Thyroid gland (tissue), 4 donors: ENCODE measurements around the gene FAM50B. TPM values are rescaled to one million over a fixed set of nuclear protein-coding genes. Genes with fewer than 3 reads are reported as not detected.

ENCODE experiments used
- DNase-seq, 2 donors: peaks; one replicate each; pipeline ENCODE4 v3.0.0-alpha.2; 2019
- H3K27ac ChIP-seq, 3 donors: fragments of 200-600 bp; sonication (generic); 1 replicate in 2 of 3; 2 replicates in 1 of 3; pipeline ENCODE4 v1.5.1; 2016 to 2019; ENCODE audit warnings: mild to moderate bottlenecking in 1 of 3, moderate library complexity in 1 of 3
- H3K27me3 ChIP-seq: fragments of 200-600 bp; sonication (generic); one replicate; pipeline ENCODE4 v1.5.1; 2019
- H3K36me3 ChIP-seq, 2 donors: fragments of 200-600 bp; sonication (generic); one replicate each; pipeline ENCODE4 v1.5.1; 2016 to 2019
- H3K4me1 ChIP-seq, 2 donors: fragments of 200-600 bp; sonication (generic); one replicate each; pipeline ENCODE4 v1.5.1; 2017 to 2019
- H3K4me3 ChIP-seq, 3 donors: fragments of 200-600 bp; sonication (generic); replicated peaks in 1 of 3; 1 replicate in 2 of 3; 2 replicates in 1 of 3; pipeline ENCODE4 v1.5.1; 2016; ENCODE audit warnings: mild to moderate bottlenecking in 1 of 3
- H3K9me3 ChIP-seq: fragments of 200-600 bp; sonication (generic); one replicate; pipeline ENCODE4 v1.5.1; 2017
- POLR2A ChIP-seq, 2 donors: fragments of 450-650 bp; IDR thresholded peaks; one replicate each; pipeline ENCODE4 v1.6.1; 2017; ENCODE audit warnings: antibody characterized with exemption in 2 of 2, mild to moderate bottlenecking in 2 of 2, moderate library complexity in 1 of 2
- WGBS, 2 donors: methylation state at CpG; one replicate each; pipeline ENCODE4 v1.1.5; 2017; 5-methylcytosine and 5-hydroxymethylcytosine counted together
- intact Hi-C: fragments of 100-400 bp; cut with DNase I; formaldehyde crosslinking; loops from one replicate; pipeline ENCODE4 v1.15.1; 2023
- total RNA-seq, 4 donors: library from RNA; depleted of rRNA; stranded (reverse); fragments of >200 nt; gene quantifications; one replicate each; pipeline ENCODE4 v1.2.3, GENCODE V29; 2016
- TF ChIP-seq, protein P1 (sequence below), 6 experiments: fragments of 200-600 bp in 3 of 6; fragments of 450-650 bp in 3 of 6; sonication (generic) in 3 of 6; IDR thresholded peaks; one replicate each; pipeline ENCODE4 v1.5.1; 2016 to 2019; ENCODE audit warnings: antibody characterized with exemption in 6 of 6, mild to moderate bottlenecking in 2 of 6, inconsistent platforms in 1 of 6, moderate library complexity in 1 of 6

FAM50B gene
- total RNA-seq, 4 donors from 2014 or later = 18.4 to 40.9 (median 20.3) TPM

DNA sequence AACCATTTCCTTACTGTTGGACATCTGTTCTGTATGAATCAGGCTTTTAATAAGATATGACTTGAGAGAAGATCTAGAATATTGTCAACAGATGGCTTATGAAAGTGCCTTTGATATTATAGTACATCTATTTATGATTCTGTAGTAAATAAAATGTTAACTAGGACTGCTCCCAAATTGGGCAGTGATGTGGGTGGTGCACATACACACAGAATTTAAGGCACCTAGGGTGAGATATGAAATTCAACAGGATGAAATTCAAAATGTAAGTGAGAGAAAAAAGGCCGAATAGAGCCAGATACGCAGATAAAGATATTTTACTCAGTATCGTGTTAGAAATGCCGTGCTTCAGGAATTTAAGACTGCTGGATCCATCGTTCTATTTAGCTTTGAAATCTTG, 26.3 kb downstream of the FAM50B start:
- Histone ChIP-seq H3K36me3 (no peaks in the 10 kb centered on the region), H3K27ac (no peak overlapping the region), H3K9me3 (no peaks in the 10 kb centered on the region), H3K4me1 (peaks cover 0 to 3% of the 10 kb centered on the region in 2 donors), H3K4me3 (no peak overlapping the region), H3K27me3 (no peaks in the 10 kb centered on the region)
- DNase-seq = no peak
- 96% methylated on average over 5 of the region's 5 CpGs for WGBS, 2 donors
- intact Hi-C loops = no loop called here
- TF ChIP-seq POLR2A (IDR thresholded peaks at IDR 0.05) = no peak
- TF ChIP-seq, protein P1, sequence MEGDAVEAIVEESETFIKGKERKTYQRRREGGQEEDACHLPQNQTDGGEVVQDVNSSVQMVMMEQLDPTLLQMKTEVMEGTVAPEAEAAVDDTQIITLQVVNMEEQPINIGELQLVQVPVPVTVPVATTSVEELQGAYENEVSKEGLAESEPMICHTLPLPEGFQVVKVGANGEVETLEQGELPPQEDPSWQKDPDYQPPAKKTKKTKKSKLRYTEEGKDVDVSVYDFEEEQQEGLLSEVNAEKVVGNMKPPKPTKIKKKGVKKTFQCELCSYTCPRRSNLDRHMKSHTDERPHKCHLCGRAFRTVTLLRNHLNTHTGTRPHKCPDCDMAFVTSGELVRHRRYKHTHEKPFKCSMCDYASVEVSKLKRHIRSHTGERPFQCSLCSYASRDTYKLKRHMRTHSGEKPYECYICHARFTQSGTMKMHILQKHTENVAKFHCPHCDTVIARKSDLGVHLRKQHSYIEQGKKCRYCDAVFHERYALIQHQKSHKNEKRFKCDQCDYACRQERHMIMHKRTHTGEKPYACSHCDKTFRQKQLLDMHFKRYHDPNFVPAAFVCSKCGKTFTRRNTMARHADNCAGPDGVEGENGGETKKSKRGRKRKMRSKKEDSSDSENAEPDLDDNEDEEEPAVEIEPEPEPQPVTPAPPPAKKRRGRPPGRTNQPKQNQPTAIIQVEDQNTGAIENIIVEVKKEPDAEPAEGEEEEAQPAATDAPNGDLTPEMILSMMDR (IDR thresholded peaks at IDR 0.05) = no peak

DNA sequence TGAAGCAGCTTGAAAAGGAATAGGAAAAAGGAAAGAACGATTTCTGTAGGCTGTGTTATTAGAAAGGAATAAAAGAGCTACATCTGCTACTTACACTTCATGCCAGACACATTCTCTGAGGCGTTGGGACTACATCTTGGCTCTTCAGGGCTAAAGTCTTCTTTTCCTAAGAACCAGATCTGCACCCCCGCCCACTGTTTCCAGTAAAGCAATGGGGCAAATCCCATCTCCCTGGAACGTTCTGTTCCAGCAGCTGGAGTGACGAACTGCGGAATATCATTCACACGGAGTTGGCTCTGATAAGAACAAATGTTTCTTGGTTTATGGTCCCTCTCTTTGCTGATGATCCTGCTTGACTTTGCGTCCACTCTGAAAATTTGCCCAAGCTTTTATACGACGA, 26.9 kb downstream of the FAM50B start:
- Histone ChIP-seq H3K27ac (no peak overlapping the region), H3K9me3 (no peaks in the 10 kb centered on the region), H3K27me3 (no peaks in the 10 kb centered on the region), H3K4me1 (peaks cover 0 to 3% of the 10 kb centered on the region in 2 donors), H3K4me3 (no peak overlapping the region), H3K36me3 (no peaks in the 10 kb centered on the region)
- TF ChIP-seq POLR2A (IDR thresholded peaks at IDR 0.05) = no peak
- TF ChIP-seq, protein P1 (IDR thresholded peaks at IDR 0.05) = no peak
- no peak for DNase-seq
- intact Hi-C loops = no loop called here
- 77 to 85% methylated on average over 10 of the region's 10 CpGs for WGBS, 2 donors

DNA sequence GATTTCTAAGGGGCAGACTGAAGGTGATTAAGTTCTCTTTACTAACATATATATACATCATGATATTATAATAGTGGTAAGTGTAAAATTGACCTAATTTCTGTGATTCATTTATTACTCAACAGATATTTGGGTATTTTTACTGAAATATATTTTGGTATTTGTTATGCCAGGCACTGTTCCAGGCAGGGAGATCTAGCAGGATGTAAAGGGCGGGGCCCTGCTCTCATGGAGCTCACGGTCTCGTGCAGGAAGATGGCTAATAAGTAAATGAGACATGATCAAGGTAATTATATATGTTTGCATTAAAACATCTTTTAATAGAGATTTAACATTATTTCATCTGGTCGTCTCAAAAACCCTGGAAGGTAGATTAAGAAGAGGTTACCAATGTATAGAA, 27.7 kb downstream of the FAM50B start:
- 75 to 81% methylated on average over 4 of the region's 4 CpGs for WGBS, 2 donors

DNA sequence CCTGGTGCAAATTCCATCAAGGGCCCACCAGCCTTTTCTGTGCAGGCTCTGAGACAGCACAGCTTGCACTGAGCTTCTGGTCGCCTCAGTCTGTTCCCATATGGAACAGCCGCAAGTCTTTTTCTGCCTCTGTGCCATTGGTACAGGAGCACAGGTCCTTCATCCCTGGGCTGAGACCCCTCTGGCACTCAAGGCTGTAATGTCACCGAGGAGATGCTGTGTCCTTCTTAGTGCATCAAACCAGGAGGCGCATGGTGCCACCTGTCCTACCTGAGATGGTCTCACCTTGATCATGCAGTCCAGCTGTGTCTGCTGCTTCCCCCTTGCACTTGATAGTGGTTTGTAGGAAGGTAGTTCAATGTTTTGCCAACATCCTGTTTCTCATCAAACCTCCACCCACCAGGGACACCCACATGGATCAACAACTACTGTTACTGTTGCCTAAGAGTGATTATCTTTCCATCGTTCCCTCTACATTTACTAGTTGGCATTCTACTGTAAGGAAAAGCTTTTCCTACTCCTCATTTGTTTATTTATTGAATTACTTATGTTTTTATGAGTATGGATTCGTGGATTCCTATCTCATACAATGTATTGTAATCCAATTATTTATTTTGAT, 29.0 kb downstream of the FAM50B start:
- intact Hi-C loops = no loop called here
- Histone ChIP-seq H3K27me3 (no peaks in the 10 kb centered on the region), H3K27ac (no peak overlapping the region), H3K4me3 (no peak overlapping the region), H3K9me3 (no peaks in the 10 kb centered on the region), H3K4me1 (peaks cover 0 to 3% of the 10 kb centered on the region in 2 donors), H3K36me3 (no peaks in the 10 kb centered on the region)
- TF ChIP-seq POLR2A (IDR thresholded peaks at IDR 0.05) = no peak
- TF ChIP-seq, protein P1 (IDR thresholded peaks at IDR 0.05) = no peak
- WGBS, 2 donors = 81 to 85% methylated on average over 5 of the region's 6 CpGs
- no peak for DNase-seq

More for the DNA sequence above, 27.7 kb downstream of the FAM50B start:
- Histone ChIP-seq H3K4me3 (no peak overlapping the region), H3K27ac (no peak overlapping the region), H3K9me3 (no peaks in the 10 kb centered on the region), H3K27me3 (no peaks in the 10 kb centered on the region), H3K4me1 (peaks cover 0 to 3% of the 10 kb centered on the region in 2 donors), H3K36me3 (no peaks in the 10 kb centered on the region)
- TF ChIP-seq, protein P1 (IDR thresholded peaks at IDR 0.05) = no peak
- no peak for TF ChIP-seq POLR2A (IDR thresholded peaks at IDR 0.05)
- DNase-seq = no peak
- intact Hi-C loops = no loop called here

DNA sequence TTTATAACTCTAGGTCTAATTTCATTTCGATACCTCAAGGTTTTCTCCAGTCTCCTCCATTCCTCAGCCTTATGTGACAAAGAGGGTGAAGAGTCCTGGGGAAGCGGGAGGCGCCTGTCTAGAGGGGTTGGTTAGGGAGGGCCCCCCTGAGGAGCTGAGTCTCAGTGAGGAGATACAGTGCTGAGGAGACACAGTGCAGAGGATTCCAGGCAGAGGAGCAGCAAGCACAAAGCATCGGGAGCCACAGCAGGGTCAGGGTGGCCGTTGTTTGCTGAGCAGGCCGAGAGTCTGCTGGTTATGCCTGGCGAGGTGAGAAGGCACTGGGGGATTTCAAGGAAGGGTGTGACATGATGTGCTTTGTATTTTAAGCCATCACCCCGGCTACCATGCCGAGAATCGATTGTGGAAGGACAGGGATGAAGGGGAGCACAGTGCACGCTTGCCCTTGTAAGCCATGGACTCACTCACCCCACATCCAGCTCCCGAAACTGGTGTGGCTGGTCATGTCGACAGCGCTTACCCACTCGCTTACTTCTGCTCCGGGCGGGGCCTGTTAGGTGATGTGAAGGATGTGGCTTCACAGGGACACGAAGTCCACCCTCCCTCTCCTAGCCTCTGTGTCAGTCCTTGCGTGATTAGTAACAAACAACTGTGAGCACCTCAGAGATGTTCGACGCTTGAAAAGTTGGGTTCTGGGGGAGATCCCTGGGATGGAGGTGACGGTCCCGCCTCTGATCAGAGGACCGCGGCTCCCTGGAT, 30.2 kb downstream of the FAM50B start:
- 95% methylated on average over 24 to 25 of the region's 25 CpGs for whole genome bisulfite sequencing, 2 donors

More for the DNA sequence above, 30.2 kb downstream of the FAM50B start:
- no peak for DNase-seq
- Histone ChIP-seq H3K36me3 (no peaks in the 10 kb centered on the region), H3K4me1 (peaks cover 3 to 7% of the 10 kb centered on the region in 2 donors), H3K27ac (no peak overlapping the region), H3K27me3 (no peaks in the 10 kb centered on the region), H3K9me3 (no peaks in the 10 kb centered on the region), H3K4me3 (no peak overlapping the region)
- TF ChIP-seq, protein P1 (IDR thresholded peaks at IDR 0.05) = no peak
- no peak for TF ChIP-seq POLR2A (IDR thresholded peaks at IDR 0.05)
- intact Hi-C loops = no loop called here
